Stimulated activated CD8-positive, alpha-beta memory T cell treated with anti-CD3 and anti-CD28 coated beads, Interleukin-7, amount 100 ng/mL, for 1 hour (primary cell): Measurements from ENCODE around the gene RBM42.

Experiments
- DNase-seq, 2 donors: peaks; one replicate each; pipeline ENCODE4 v3.0.0-alpha.2; 2020; ENCODE audit warnings: low read depth in 2 of 2

Gene RBM42

GRCh38 chr19:35620001-35620400 lies 8.8 kb upstream of the RBM42 start:
- no peak for DNase-seq

GRCh38 chr19:35621708-35622107 lies 7.1 kb upstream of the RBM42 start:
- DNase-seq, result no peak

DNA sequence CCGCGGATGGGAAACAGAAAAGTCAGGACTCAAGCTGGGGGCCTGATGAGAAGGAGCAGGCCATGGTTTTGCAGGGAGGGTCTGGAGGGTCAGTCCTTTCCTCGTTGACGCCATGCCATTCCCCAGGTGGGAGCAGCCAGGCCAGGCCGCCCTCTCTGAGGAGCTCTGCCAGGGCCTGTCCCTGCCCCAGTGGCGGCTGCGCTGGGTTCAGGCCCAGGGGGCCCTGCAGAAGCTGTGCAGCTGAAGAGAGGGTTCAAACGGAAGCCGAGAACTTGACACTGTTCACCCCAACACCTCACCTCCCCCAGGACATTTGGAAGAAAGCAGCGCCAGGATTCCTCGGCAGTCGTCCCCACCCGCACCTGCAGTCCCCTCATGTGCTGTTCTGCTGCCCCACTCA lies 6.1 kb upstream of the RBM42 start:
- DNase-seq, result no peak

GRCh38 chr19:35623327-35624010 lies 5.4 kb upstream of the RBM42 start:
- no peak for DNase-seq

- DNase-seq, result no peak
Measured at GRCh38 chr19:35628264-35628564, 622 bp upstream of the RBM42 start.

GRCh38 chr19:35629332-35629633 lies 447 bp downstream of the RBM42 start:
- no peak for DNase-seq

DNA sequence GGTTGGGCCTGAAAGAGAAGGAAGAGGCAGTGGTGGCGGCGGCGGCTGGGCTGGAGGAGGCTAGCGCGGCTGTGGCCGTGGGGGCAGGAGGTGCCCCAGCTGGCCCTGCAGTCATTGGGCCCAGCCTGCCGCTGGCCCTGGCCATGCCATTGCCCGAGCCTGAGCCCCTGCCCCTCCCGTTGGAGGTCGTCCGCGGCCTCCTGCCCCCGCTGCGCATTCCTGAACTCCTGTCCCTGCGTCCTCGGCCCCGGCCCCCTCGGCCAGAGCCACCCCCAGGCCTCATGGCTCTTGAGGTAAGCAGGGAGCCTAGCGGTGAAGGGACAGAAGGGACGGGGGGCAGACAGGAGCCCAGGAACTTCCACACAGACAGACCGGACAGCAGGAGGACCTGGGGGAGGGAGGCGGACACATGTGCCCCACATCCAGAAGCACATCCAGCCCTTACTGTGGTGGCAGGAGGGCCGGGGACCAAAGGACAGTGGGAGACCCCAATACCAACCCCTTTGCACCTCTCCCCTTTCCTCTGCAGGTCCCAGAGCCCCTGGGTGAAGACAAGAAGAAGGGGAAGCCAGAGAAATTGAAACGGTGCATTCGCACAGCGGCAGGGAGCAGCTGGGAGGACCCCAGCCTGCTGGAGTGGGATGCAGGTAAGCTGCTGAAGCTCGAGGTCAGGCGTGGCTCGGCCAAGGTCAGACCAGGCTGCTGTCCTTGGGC lies 5.0 kb downstream of the RBM42 start:
- no peak for DNase-seq

DNA sequence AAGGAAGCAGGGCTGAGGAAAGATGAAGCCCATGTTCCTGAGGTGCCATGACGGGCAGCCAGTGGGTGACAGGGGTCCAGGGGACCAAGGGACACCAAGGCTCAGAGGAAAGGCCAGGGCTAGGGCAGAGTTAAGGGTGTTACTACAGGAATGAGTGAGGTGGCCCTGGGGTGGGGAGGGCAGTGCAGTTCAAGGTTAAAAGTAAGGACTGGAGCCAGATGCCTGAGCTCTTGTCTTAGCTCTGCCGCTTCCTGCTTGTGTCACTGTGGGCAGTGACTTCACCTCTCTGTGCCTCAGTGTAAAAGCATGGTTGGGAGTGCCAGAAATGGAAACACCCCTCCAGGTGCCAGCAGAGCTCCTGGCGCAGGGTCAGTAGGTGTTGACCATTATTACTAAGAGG lies 7.8 kb downstream of the RBM42 start:
- DNase-seq, result no peak

GRCh38 chr19:35637165-35637564 lies 8.3 kb downstream of the RBM42 start:
- no peak for DNase-seq

GRCh38 chr19:35639321-35639639 lies 10.4 kb downstream of the RBM42 start:
- no peak for DNase-seq

GRCh38 chr19:35639863-35640262 lies 11.0 kb downstream of the RBM42 start:
- DNase-seq, result no peak

DNA sequence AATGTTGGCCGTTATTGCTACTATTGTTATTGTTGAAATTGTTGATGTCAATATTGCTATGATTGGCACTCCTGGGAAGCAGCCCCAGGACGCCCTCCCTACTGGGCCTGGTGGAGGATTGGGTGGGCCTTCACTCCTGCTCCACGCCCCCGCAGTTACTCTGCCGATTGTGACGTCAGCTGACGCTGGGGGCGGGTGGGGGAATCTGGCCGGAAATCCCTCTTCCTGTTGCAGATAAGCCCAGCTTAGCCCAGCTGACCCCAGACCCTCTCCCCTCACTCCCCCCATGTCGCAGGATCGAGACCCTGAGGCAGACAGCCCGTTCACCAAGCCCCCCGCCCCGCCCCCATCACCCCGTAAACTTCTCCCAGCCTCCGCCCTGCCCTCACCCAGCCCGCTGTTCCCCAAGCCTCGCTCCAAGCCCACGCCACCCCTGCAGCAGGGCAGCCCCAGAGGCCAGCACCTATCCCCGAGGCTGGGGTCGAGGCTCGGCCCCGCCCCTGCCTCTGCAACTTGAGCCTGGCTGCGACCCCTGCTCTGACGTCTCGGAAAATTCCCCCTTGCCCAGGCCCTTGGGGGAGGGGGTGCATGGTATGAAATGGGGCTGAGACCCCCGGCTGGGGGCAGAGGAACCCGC lies 12.8 kb downstream of the RBM42 start, which contains the start of gene ETV2:
Gene ETV2, plus strand, starts transcription at position 231 of the 637 bp plus-strand sequence. CDS start 716 bp downstream, outside the sequence.
- DNase-seq, result no peak

GRCh38 chr19:35642312-35642711 lies 13.5 kb downstream of the RBM42 start:
- no peak for DNase-seq

GRCh38 chr19:35642798-35643254 lies 14.0 kb downstream of the RBM42 start:
- DNase-seq, result no peak

DNA sequence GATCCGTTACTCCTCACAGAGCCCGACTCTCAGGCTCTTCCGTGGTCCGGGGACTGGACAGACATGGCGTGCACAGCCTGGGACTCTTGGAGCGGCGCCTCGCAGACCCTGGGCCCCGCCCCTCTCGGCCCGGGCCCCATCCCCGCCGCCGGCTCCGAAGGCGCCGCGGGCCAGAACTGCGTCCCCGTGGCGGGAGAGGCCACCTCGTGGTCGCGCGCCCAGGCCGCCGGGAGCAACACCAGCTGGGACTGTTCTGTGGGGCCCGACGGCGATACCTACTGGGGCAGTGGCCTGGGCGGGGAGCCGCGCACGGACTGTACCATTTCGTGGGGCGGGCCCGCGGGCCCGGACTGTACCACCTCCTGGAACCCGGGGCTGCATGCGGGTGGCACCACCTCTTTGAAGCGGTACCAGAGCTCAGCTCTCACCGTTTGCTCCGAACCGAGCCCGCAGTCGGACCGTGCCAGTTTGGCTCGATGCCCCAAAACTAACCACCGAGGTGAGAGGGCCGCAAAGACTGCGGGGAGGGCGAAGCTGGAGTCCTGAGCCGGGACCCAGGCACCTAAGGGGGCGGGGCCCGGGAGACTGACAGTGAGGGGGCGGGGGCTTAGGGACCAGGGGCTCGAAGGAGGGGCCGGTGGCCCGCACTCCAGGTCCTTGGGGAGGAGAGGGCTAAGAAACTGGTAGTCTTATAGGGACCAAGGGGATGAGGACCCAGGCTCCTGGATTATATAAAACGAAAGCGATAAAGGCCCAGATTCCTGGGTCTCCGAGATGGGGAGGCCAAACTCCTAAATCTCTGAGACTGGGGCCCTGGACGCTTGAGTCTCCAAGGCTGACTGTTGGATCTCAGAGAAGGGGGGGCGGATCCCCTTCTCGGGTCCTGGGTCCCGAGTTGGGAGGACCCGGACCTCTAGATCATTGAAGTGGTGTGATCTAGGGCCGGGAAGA lies 14.7 kb downstream of the RBM42 start:
- DNase-seq, result peak; percentile 58 to 60

GRCh38 chr19:35644206-35644986 lies 15.6 kb downstream of the RBM42 start:
- peak; percentile 85 to 88 for DNase-seq

DNA sequence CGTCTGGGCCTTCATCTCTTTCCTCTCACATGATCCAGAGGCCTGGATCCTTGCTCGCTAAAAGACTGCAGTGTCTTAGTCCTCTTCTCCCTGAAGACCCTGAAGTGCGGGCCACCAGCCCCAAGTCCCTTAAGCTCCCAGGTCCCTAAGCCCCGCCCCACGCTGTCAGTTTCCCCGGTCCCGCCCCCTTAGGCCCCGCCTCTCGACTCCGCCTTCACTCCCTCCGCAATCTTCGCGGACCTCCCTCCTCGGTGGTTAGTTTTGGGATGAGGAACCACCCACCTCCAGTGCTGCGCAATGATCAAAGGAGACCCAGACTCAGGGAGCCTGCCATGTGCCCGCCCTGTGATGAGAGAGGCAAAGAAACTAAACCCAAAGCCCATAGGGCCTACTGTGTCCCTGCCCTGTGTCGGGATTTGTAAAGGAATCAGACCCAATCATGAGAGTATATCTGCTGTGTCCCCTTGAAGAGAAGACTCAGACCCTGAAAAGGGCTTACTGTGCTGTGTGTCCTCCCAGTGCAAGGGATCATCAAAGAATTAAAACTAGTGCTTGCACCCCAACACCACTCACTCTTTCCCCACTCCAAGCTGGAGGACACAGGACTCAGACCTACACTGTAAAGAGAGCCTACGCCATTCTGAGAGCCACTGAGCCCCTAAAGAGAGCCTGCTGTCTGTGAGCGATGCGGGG lies 16.3 kb downstream of the RBM42 start:
- DNase-seq, result peak in 1 of 2 donors; percentile 49

DNA sequence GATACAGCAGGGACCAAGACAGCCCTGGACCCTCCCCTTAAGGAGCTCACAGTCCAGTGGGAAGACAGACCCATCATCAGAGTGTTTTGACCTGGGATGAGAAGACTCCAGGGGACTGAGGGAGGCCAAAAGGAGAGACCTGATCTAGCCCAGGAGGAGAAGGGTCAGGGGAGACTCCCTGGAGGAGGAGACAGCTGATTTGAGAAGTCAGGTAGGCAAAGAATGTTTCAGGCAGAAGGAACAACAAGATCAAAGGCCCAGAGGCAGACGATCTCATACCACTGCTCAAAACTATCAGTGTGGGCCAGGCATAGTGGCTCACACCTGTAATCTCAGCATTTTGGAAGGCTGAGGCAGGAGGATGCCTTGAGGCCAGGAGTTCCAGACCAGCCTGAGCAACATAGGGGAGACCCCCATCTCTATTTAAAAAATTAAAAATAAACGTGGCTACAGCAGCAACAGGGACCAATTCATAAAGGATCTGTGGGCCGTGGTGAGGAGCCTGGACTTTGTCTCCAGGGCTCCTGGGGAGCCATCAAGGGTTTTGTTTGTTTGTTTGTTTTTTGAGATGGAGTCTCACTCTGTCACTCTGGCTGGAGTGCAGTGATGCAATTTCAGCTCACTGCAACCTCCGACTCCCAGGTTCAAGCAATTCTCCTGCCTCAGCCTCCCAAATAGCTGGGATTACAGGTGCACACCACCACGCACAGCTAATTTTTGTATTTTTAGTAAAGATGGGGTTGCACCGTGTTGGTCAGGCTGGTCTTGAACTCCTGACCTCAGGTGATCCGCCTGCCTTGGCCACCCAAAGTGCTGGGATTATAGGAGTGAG lies 17.1 kb downstream of the RBM42 start:
- no peak for DNase-seq

GRCh38 chr19:35648017-35648961 lies 19.5 kb downstream of the RBM42 start, which contains the start of gene COX6B1:
COX6B1 (plus strand) TSS chr19:35648323; CDS start chr19:35651244, 2,921 bp downstream.
- peak; percentile 69 to 79 for DNase-seq
